Esophagus muscularis mucosa (tissue), 4 donors: ENCODE measurements around the gene SH3RF3. TPM values are rescaled to one million over a fixed set of nuclear protein-coding genes. Genes with fewer than 3 reads are reported as not detected.

Experiments
- DNase-seq: peaks from one replicate; pipeline ENCODE4 v3.0.0-alpha.2; 2017; ENCODE audit errors: extremely low spot score
- H3K27ac ChIP-seq, 4 donors: fragments of 200-600 bp; sonication (generic); replicated peaks in 1 of 4; 1 replicate in 3 of 4; 2 replicates in 1 of 4; pipeline ENCODE4 v1.5.1; 2016 to 2019; ENCODE audit warnings: mild to moderate bottlenecking in 1 of 4
- H3K27me3 ChIP-seq, 4 donors: fragments of 200-600 bp; sonication (generic); one replicate each; pipeline versions ENCODE4 v1.5.1 to v1.6.0; 2016 to 2019
- H3K36me3 ChIP-seq, 4 donors: fragments of 200-600 bp; sonication (generic); one replicate each; pipeline ENCODE4 v1.5.1; 2016 to 2019
- H3K4me1 ChIP-seq, 4 donors: fragments of 200-600 bp; sonication (generic); one replicate each; pipeline ENCODE4 v1.5.1; 2016 to 2019
- H3K4me3 ChIP-seq, 4 donors: fragments of 200-600 bp; sonication (generic); 1 replicate in 2 of 4; 2 replicates in 2 of 4; pipeline ENCODE4 v1.5.1; 2016 to 2019; ENCODE audit warnings: mild to moderate bottlenecking in 4 of 4, moderate library complexity in 1 of 4
- H3K9me3 ChIP-seq, 4 donors: fragments of 200-600 bp; sonication (generic); 1 replicate in 3 of 4; 2 replicates in 1 of 4; pipeline ENCODE4 v1.5.1; 2016 to 2019
- EP300 ChIP-seq: sonication (generic); formaldehyde crosslinking; IDR thresholded peaks from one replicate; pipeline ENCODE4 v1.6.1; 2017; ENCODE audit warnings: antibody characterized with exemption
- POLR2A ChIP-seq: fragments of 450-650 bp; IDR thresholded peaks from one replicate; pipeline ENCODE4 v1.6.1; 2017; ENCODE audit warnings: antibody characterized with exemption, moderate library complexity, mild to moderate bottlenecking, low read depth
- POLR2AphosphoS5 ChIP-seq, 2 donors: sonication (generic); formaldehyde crosslinking; IDR thresholded peaks; one replicate each; pipeline ENCODE4 v1.6.1; 2017; ENCODE audit warnings: antibody characterized with exemption in 2 of 2
- WGBS: methylation state at CpG from one replicate; pipeline ENCODE4 v1.1.5; 2018; 5-methylcytosine and 5-hydroxymethylcytosine counted together
- intact Hi-C: fragments of 100-400 bp; cut with DNase I; formaldehyde crosslinking; loops from one replicate; pipeline ENCODE4 v1.15.1; 2023
- total RNA-seq, 4 donors: library from RNA; depleted of rRNA; stranded (reverse); fragments of >200 nt; gene quantifications; one replicate each; pipeline versions ENCODE4 v1.1.0 to v1.2.1, GENCODE V29; 2016
- TF ChIP-seq, protein P1 (sequence below), 3 experiments: fragments of 200-600 bp in 2 of 3; fragments of 450-650 bp in 1 of 3; sonication (generic) in 2 of 3; IDR thresholded peaks; one replicate each; pipeline ENCODE4 v1.5.1; 2017 to 2019; ENCODE audit warnings: antibody characterized with exemption in 3 of 3, mild to moderate bottlenecking in 2 of 3, moderate library complexity in 1 of 3

SH3RF3 gene
- total RNA-seq, 4 donors from 2014 or later: 6.3 to 17.5 (median 11.3) TPM

DNA sequence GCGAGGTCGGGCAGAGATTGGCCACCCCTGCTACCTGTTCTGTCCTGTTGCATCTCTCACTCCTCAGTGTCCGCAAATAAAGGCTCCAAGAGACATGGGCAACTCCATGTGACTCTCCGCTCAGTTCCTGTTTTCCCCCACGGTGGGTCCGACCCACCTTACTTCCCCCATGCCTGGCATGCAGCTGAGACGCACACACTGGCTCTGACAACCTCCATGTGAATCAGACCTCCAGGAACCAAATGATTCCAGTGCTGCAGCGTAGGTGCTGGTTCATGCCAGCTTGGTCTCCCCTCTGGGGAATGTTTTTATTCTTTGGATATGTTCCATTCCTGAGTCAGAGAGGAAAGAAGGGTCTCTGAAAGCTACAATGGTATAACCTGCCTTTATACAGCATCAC, 221.5 kb downstream of the SH3RF3 start:
- Histone ChIP-seq H3K27me3 (no peaks in the 10 kb centered on the region), H3K4me3 (no peak overlapping the region), H3K27ac (peak overlapping the region in 2 of 4 donors; percentile 11 to 34), H3K36me3 (no peaks in the 10 kb centered on the region), H3K4me1 (peaks cover 29 to 38% (median 37%) of the 10 kb centered on the region in 4 donors), H3K9me3 (no peaks in the 10 kb centered on the region)
- peak; percentile 66 for DNase-seq
- WGBS: 78% methylated on average over 8 of the region's 8 CpGs
- intact Hi-C loops: no loop called here
- TF ChIP-seq, protein P1, sequence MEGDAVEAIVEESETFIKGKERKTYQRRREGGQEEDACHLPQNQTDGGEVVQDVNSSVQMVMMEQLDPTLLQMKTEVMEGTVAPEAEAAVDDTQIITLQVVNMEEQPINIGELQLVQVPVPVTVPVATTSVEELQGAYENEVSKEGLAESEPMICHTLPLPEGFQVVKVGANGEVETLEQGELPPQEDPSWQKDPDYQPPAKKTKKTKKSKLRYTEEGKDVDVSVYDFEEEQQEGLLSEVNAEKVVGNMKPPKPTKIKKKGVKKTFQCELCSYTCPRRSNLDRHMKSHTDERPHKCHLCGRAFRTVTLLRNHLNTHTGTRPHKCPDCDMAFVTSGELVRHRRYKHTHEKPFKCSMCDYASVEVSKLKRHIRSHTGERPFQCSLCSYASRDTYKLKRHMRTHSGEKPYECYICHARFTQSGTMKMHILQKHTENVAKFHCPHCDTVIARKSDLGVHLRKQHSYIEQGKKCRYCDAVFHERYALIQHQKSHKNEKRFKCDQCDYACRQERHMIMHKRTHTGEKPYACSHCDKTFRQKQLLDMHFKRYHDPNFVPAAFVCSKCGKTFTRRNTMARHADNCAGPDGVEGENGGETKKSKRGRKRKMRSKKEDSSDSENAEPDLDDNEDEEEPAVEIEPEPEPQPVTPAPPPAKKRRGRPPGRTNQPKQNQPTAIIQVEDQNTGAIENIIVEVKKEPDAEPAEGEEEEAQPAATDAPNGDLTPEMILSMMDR (IDR thresholded peaks at IDR 0.05): no peak
- TF ChIP-seq EP300: no peak
- TF ChIP-seq POLR2A: no peak
- TF ChIP-seq POLR2AphosphoS5 (IDR thresholded peaks at IDR 0.05): no peak

- no peaks in the 10 kb centered on the region for H3K9me3 ChIP-seq
- no peaks in the 10 kb centered on the region for H3K36me3 ChIP-seq
- 52% methylated on average over 9 of the region's 9 CpGs for WGBS
- TF ChIP-seq, protein P1 (IDR thresholded peaks at IDR 0.05): no peak
- TF ChIP-seq POLR2AphosphoS5 (IDR thresholded peaks at IDR 0.05): peak; percentile 33 to 43
- TF ChIP-seq POLR2A: no peak
- H3K4me3 ChIP-seq: no peak overlapping the region
- intact Hi-C loops: no loop called here
- H3K4me1 ChIP-seq: peaks cover 29 to 38% (median 37%) of the 10 kb centered on the region in 4 donors
- no peaks in the 10 kb centered on the region for H3K27me3 ChIP-seq
- peak; percentile 89 for DNase-seq
- H3K27ac ChIP-seq: peak overlapping the region in 3 of 4 donors; percentile 11 to 34 (median 19)
These were observed 222.3 kb downstream of the SH3RF3 start for GRCh38 chr2:109351164-109351756.

DNA sequence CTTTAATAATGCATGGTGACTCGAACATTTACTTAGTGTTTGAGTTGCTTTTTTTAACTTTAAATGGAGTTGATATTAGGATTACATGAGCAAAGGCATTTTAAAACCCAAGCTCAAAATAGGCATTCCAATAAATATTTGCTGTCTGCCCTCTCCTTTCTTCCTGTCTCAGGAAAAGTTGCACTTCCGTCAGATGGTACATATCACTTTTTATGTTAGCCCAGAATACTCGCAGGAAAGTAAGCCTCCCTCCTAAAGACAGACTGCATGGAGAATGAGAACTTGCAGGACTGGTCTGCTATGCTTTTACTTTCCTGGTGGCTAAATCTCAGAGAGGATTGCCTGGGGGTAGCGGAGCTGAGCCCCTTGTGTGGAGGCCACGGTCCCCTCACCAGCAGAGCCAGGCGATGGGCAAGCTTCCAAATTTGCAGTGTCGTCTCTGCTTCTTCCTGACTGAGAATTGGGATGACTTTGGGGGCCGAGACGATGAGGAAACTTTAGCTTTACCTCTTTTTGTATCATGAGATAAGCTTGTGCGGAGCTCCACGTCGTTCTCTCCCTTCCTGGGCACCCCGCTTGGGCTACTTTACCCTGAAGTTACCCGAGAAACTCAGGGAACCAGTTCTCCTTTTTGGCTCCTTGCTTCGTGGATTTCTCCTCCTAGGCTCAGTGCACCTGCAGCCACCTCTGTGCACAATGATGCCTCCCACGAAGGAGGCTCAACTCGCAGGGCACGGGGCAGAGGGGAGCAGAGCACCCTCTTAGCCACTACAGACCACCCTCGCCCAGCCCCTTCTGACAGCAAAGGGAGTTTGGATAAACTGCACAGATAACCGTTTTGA, 223.3 kb downstream of the SH3RF3 start:
- Histone ChIP-seq H3K4me1 (peaks cover 29 to 38% (median 37%) of the 10 kb centered on the region in 4 donors), H3K27ac (no peak overlapping the region), H3K9me3 (no peaks in the 10 kb centered on the region), H3K4me3 (no peak overlapping the region), H3K27me3 (no peaks in the 10 kb centered on the region), H3K36me3 (no peaks in the 10 kb centered on the region)
- intact Hi-C loops: no loop called here
- DNase-seq: peak; percentile 72
- TF ChIP-seq, protein P1 (IDR thresholded peaks at IDR 0.05): no peak
- TF ChIP-seq POLR2AphosphoS5 (IDR thresholded peaks at IDR 0.05) (no peak), EP300 (no peak), POLR2A (no peak)
- 85% methylated on average over 20 of the region's 20 CpGs for WGBS

DNA sequence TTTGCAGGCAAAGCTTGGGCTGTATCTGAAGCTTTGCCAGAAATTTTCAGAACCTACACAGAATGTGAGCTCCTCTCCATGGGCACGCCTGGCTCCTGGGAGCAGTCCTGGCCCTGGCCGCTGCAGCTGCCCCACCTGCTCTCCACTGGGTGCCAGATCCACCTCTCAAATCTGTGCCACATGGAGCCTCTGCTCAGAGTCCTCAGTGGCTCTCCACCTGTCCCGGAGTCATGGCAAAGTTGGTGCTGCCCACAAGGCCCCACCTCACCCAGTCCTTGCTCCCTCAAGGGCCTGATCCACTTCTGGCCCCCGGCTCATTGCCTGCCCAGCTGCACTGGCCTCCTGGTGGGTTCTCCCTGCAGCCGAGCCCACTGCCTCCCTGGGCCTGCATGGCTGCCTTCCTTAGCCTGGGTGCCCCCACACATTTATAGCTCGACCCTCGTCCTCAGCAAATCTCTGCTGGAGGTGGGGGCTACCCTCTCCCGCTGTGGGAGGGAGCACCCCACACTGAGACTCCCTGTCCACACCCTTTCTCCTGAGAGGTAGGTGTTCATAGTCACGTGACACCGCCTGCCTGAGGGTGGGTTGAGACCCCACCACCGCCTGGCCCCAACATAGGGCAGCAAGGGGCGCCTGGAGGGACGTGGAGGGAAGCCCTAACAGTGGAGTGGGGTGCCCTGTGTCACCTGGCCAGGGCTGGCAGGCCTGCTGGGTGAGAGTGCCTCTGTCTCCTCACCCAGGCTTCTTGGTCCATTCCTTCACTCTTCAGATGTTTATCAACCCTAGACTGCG, 224.1 kb downstream of the SH3RF3 start:
- no peaks in the 10 kb centered on the region for H3K27me3 ChIP-seq
- WGBS: 96% methylated on average over 12 of the region's 14 CpGs
- no peak for DNase-seq

More for the DNA sequence above, 224.1 kb downstream of the SH3RF3 start:
- Histone ChIP-seq H3K36me3 (no peaks in the 10 kb centered on the region), H3K4me3 (no peak overlapping the region), H3K4me1 (peaks cover 29 to 37% (median 36%) of the 10 kb centered on the region in 4 donors), H3K27ac (no peak overlapping the region), H3K9me3 (peaks cover 0 to 4% (median 0%) of the 10 kb centered on the region in 4 donors)
- TF ChIP-seq, protein P1 (IDR thresholded peaks at IDR 0.05): no peak
- TF ChIP-seq POLR2AphosphoS5 (IDR thresholded peaks at IDR 0.05): no peak
- TF ChIP-seq POLR2A: no peak
- TF ChIP-seq EP300: no peak
- intact Hi-C loops: no loop called here
